GM20431 (cell line): Measurements from ENCODE around the gene INAFM2.

Source experiments
- in situ Hi-C: fragments of 300-500 bp; cut with MseI, MboI; formaldehyde crosslinking; loops from one replicate; pipeline ENCODE4 v1.15.0; 2020; ENCODE audit warnings: low sequenced_read_pairs; ENCODE audit not compliant: unreplicated experiment

The INAFM2 gene

DNA sequence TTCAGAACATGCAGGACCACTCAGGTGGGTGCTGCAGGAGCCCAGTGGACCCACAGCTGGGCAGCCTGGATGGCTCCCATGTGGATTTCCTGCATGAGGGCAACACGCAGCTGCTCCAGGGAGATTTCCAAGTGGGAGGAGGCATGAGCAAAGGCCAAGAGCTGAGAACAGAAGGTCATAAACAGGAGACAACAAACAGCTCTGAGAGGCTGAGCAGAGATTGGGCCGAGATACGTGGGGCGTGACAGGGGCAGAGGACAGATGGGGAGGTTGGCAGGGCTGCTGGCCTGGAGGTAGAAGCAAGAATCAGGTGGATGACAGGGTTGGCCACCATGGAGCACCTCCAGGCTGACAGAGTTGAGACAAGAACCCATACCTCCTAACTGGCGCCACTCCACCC is 30.2 kb downstream of the INAFM2 start:
- in situ Hi-C loops = no loop called here

DNA sequence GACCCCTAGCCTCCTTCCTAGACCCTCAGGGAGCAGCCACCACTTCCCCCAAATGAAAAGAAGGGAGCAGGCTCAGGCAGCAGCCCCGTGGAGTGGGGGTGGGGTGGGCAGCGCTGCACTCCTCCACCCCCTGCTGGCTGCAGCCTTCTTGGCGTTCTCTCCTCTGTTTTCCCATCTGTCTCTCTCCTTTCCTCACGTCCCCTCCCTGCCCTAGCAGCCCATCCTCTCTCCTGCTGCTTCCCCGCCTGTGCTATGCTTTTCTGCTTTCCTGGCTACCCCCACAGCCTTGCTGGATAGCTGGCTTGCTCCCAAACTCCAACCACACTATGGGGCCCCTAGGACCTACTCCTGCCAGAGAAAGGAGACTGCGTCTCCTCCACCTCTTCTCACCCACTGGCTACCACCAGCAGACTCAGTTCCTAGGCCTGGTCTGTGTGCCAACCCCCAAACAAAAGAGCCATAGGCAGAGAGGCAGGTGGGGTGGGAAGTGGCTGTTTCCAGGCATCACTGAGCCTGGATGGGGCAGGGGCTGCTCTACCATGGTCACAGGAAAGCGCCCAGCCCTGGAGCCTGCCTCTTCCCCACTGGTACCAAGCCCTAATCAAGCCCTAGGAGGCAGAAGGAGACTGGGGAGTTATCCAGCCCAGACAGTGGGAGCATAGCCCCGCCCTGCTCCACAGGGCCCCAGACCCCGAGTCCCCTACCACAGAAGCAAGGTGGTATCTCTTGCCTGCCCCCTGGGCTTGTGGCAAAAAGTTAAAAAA is 31.1 kb downstream of the INAFM2 start:
- in situ Hi-C loops = no loop called here

DNA sequence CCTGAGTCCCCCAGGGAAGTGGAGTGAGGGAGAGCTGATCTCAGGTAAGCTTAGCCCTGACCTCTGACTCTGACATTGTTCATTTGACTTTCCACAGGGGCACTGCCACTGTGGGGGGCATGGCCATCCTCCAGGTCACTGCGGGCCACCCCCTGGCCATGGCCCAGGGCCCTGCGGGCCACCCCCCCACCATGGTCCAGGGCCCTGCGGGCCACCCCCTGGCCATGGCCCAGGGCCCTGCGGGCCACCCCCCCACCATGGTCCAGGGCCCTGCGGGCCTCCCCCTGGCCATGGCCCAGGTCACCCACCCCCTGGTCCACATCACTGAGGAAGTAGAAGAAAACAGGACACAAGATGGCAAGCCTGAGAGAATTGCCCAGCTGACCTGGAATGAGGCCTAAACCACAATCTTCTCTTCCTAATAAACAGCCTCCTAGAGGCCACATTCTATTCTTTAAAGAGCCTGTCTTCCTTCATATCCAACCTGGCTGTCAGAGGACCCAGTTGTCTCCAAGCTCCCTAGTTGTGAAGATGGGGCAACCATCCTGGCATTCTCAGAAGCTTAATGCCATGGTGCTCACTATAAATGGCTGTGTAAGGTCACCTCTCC is 32.6 kb downstream of the INAFM2 start:
- in situ Hi-C loops = no loop called here

DNA sequence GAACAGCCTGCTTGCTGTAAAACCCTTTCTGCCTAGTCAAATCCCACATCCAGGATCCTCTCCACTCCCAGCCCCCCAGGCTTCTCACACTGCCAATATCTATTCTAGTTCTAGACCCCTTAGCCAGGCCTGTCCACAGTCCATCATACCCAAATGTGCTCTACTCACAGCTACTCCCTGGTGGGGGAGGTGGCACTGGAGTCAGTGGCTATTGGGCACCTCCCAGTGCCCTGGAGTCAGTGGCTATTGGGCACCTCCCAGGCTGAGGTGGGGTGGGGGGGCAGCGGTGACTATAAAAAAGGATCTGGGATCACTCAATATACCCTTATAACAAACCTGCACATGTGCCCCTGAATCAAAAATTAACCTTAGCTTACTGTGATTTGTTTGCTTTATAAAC is 33.8 kb downstream of the INAFM2 start:
- in situ Hi-C loops = no loop called here

DNA sequence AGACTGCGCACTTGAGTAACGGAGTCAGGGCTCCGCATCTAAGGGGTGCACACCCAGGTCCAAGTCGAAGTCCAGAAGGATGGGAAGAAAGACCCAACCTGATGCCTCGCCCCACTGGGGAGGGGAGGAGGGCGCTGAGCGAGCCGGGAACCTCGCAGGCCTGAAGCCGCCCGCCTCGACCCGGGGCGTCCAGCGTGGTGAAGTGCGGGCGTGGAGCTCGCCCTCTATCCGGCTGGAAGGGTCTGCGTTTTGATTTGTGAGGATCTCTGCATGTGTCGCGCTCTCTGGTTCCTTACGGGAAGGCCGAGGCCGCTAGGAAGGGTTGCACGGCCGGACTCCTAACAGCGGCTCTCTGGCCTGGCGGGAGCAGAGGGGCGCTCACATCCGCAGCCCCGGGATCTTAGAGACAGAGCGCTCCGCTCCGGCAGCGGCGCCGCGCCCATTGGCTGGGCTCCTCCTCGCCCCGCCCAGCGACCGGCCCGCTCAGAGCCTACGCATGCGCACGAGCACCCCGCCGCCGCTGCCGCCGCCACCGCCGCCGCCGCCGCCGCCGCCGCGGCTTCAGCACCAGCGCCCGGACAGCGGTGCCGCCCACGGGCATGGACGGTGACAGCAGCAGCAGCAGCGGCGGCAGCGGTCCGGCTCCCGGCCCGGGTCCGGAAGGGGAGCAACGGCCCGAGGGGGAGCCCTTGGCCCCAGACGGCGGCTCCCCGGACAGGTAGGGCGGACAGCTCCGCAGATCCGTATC is 34.4 kb downstream of the INAFM2 start, which contains the start of gene DISP2:
TSS of gene DISP2 (plus strand) at position 497 of the 748 bp plus-strand sequence. CDS start at position 600, 103 bp downstream.
- in situ Hi-C loops = no loop called here

DNA sequence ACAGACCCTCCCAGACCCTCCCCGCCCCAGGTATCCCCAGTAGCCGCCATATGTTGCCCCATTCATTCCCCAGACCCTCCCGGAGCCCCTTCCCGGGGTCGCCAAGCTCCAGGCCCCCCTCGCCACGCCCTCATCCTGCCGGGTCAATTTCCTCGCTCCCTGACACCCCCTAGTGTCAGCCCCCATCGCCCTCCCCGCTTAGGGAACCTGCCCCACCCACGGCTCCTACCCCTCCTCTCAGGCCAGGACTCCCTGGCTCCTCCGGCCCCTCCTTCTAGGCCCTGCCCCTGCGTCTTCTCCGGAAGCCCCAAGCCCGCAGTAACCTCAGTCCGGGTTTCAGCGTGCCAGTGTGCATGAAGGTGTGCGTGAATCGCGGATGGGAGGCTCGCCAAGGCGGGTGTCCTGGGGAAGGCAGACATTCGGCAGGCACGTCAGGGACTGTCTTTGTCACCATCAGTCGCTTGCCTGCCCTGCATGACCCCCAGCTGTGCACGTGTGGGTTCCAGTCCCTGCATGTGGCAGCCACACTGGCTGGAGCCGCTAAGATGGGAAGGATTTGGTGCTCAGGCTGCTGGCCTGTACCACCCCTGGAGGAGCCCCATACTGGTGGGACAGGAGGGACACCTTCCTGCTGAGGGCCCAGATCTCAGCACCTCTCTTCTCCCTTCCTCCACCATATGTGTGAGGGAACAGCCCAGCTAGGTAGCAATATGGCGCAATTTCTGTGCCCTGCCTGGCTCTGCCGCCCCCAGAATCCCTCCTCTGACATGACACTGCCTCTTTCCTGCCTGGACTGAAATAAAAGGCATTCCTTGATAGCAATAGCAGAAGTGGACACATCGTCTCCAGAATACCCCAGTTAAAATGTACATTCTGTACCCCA is 35.2 kb downstream of the INAFM2 start:
- in situ Hi-C loops = no loop called here

DNA sequence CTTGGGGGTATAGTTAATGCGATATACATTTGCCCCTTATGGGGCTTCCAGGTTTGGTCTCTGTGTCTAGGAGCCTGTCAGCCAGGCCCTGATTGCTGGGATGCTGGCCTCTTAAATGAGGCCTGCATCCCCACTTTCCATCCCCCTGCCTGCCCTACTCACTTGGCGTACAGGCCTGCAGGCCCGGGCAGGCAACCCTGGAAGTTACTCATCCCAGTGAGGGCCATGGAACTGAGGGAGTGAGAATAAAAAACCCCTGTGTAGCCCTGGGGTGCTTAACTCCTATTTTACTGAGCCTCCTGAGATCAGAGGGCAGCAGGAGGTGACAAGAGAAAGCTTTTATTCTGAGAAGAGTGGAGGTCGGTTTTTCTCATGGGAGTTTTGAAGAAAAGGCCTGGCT is 36.5 kb downstream of the INAFM2 start:
- in situ Hi-C loops = no loop called here

DNA sequence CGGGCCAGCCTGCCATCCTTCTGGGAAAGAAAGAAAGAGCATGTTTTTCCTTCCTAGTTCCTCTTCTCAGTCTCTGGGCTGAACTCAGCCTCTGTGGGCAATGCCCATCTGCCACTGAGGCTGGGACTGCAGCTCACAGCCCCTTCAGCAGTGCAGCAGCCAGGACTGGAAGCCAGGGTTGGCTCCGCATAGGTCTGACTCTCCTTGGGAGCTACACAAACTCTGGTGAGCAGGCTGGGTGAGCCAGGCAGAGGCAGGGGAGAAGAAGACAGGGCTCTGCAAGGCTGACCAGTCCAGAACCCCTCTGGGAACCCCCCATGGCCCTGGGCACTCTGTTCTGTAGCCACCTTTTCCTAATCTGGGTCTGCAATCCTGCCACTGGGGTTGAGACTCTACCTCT is 38.1 kb downstream of the INAFM2 start:
- in situ Hi-C loops = no loop called here

DNA sequence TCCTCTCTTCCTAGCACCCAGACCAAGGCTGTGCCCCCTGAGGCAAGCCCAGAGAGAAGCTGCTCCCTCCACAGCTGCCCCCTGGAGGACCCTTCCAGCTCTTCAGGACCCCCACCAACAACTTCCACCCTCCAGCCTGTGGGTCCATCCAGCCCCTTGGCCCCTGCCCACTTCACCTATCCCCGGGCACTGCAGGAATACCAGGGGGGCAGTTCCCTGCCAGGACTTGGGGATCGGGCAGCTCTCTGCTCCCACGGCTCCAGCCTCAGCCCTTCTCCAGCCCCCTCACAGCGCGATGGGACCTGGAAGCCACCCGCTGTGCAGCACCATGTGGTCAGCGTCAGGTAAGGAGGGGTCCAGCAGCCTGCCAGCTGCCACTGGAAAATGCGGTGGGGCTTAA is 40.1 kb downstream of the INAFM2 start:
- in situ Hi-C loops = no loop called here

DNA sequence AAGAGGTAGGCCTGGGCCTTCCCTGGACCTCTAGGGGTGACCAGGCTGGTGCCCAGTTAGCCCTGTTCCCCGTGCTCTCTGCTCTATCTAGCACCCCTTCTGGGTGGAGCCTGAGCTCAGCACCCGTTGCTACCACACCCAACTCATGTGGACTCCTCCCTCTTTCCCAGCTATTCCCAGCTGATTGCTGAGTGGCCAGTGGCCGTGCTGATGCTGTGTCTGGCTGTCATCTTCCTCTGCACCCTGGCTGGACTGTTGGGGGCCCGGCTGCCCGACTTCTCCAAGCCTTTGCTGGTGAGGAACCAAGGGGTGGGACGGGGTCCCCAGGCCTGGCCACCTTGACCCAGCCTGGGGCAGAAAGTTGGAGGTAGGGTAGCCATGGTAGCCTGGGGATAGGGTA is 40.8 kb downstream of the INAFM2 start:
- in situ Hi-C loops = no loop called here

DNA sequence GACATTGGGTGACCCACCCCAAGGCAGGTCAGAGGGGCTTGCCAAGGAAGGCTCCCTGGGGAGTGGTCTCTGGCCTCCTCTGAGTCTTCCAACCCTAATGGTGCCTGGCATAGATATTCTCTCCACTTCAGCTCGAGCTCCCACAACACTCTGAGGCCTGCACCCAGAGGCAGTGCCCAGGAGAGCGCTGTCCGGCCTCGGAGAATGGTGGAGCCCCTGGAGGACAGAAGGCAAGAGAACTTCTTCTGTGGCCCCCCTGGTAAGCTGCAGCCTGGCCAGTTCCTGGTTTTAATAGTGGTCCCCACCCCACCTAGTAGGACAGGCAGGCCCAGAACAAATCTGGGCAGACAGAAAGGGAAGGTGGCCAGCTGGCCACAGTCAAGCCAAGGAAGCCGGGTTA is 41.5 kb downstream of the INAFM2 start:
- in situ Hi-C loops = no loop called here

DNA sequence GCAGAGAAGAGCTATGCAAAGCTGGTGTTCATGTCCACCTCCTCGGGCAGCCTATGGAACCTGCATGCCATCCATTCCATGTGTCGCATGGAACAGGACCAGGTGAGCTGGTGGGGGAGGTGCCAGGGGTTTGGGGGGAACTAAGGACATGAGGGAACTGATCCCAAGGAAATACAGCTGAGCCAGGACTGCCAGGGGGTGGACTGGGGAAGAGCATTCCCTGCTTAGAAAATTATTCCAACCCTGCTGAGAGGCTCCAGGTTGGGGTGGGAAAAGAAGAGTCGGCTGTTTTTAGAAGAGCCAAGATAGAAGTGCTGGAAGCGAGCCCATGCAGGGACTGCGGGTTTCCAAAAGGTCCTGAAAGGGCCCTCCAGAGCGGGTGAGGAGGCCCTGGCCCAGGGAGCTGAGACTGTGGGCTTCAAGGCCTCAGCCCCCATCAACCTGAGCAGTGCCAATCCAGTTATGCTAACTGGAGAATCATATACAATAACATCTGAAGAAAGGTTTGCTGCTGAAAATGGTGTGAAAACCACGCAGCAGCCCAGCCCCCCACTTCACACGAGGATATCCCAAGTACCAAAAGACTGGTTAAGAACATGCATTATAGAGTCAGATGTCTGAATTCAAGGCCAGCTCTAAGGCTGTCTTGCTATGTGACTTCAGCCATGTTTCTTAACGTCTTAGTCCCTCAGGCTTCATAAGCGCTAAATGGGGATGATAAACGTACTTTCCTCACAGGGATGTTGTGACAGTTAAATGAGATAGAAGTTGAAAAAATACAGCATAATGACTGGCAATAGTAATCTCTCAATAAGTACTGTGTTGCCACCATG is 42.3 kb downstream of the INAFM2 start:
- in situ Hi-C loops = no loop called here

DNA sequence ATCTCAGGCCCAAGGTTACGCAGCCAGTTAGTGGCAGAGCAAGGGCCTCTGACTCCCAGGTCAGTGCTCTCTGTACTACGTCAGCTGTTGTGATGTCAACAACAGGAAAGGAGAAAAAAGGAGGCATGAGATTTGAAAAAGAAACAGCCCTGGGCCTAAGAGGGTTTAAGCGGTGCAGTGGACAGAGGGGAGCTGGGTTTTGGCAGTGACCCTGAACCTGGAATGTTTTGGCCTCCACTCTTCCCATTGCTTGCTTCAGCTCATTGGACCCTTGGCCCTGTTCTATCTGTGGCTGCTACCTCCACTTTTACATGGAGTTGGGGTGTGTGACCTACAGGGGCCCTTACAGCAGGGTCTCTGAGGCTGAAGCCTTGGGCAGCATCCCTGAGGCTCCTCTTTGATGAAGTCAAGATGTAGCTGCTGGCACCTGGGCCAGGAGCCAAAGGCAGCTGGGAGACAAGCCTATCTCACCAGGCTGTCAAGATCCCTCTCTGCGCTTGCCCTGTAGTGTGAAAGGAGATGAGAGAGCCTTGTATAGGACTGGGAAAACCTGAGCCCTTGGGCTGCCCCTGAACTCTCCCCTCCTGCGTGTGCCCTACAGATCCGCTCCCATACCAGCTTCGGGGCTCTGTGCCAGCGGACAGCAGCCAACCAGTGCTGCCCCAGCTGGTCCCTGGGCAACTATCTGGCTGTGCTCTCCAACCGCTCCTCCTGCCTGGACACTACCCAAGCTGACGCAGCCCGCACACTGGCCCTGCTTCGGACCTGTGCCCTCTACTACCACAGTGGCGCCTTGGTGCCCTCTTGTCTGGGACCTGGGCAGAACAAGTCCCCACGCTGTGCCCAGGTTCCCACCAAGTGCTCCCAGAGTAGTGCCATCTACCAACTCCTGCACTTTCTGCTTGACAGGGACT is 43.2 kb downstream of the INAFM2 start:
- in situ Hi-C loops = no loop called here

DNA sequence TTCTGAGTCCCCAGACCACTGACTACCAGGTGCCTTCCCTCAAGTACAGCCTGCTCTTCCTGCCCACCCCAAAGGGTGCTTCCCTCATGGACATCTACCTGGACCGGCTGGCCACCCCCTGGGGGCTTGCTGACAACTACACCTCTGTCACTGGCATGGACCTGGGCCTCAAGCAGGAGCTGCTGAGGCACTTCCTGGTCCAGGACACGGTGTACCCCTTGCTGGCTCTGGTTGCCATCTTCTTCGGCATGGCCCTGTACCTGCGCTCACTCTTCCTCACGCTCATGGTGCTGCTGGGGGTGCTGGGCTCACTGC is 43.8 kb downstream of the INAFM2 start:
- in situ Hi-C loops = no loop called here

DNA sequence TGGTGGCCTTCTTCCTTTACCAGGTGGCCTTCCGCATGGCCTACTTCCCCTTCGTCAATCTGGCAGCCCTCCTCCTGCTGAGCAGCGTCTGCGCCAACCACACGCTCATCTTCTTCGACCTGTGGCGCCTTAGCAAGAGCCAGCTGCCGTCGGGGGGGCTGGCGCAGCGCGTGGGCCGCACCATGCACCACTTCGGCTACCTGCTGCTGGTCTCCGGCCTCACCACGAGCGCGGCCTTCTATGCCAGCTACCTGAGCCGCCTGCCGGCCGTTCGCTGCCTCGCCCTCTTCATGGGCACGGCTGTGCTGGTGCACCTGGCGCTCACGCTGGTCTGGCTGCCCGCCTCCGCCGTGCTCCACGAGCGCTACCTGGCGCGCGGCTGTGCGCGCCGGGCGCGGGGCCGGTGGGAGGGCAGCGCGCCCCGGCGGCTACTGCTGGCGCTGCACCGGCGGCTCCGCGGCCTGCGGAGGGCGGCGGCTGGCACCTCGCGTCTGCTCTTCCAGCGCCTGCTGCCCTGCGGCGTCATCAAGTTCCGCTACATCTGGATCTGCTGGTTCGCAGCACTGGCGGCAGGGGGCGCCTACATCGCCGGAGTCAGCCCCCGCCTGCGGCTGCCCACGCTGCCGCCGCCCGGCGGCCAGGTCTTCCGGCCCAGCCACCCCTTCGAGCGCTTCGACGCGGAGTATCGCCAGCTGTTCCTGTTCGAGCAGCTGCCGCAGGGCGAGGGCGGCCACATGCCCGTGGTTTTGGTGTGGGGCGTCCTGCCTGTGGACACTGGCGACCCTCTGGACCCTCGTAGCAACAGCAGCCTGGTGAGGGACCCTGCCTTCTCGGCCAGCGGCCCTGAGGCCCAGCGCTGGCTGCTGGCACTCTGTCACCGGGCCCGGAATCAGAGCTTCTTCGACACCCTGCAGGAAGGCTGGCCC is 44.5 kb downstream of the INAFM2 start:
- in situ Hi-C loops = no loop called here

DNA sequence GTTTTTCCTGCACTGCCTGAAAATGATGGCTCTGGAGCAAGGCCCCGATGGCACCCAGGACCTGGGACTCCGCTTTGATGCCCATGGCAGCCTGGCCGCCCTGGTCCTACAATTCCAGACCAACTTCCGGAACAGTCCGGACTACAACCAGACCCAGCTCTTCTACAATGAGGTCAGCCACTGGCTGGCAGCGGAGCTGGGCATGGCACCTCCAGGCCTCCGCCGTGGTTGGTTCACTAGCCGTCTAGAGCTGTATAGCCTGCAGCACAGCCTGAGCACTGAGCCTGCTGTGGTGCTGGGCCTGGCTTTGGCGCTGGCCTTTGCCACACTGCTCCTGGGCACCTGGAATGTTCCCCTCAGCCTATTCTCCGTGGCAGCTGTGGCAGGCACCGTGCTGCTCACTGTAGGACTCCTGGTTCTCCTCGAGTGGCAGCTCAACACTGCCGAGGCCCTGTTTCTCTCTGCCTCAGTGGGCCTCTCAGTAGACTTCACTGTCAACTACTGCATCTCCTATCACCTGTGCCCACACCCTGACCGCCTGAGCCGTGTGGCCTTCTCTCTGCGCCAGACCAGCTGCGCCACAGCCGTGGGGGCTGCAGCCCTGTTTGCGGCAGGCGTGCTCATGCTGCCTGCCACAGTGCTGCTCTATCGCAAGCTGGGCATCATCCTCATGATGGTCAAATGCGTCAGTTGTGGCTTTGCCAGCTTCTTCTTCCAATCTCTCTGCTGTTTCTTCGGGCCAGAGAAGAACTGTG is 45.4 kb downstream of the INAFM2 start:
- in situ Hi-C loops = no loop called here

DNA sequence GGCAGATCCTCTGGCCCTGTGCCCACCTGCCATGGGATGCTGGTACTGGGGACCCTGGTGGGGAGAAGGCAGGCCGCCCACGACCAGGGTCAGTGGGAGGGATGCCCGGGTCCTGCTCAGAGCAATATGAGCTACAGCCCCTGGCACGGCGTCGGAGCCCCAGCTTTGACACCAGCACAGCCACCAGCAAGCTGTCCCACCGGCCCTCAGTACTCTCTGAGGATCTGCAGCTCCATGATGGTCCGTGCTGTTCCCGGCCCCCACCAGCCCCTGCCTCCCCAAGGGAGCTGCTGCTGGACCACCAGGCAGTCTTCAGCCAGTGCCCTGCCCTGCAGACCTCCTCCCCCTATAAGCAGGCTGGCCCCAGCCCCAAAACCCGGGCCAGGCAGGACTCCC is 46.0 kb downstream of the INAFM2 start:
- in situ Hi-C loops = no loop called here
